ENCODE measurements around the gene CNIH1.

DNA sequence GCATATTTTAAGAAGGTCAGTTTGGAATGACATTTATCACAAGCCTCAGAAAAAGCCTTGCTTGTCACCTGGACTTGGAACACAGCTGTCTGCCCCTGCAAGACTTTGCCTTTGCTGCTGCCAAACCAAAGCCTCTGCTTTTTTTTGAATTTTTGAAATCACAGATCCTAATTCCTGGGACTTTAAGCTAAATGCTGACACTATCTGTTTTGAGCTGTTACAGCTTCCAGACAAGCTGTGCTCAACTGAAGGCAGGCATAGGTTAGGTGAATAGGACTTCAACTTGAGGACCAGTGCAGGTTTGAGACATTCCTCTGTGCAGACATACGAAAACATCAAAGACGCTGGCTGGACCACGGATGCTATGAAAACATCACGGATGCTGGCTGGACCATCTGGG lies 55.6 kb downstream of the CNIH1 start:
- TF ChIP-seq FOSL1 (IDR thresholded peaks at IDR 0.05; ENCODE audit: low read depth) (no peak), EZH2 (IDR thresholded peaks at IDR 0.05) (no peak), POLR2A (IDR thresholded peaks at IDR 0.05; ENCODE audit: borderline replicate concordance, extremely low read depth, insufficient read depth, insufficient read length) (no peak), ELF1 (IDR thresholded peaks at IDR 0.05; ENCODE audit: borderline replicate concordance, low read depth) (no peak)
- TF ChIP-seq, protein P1, sequence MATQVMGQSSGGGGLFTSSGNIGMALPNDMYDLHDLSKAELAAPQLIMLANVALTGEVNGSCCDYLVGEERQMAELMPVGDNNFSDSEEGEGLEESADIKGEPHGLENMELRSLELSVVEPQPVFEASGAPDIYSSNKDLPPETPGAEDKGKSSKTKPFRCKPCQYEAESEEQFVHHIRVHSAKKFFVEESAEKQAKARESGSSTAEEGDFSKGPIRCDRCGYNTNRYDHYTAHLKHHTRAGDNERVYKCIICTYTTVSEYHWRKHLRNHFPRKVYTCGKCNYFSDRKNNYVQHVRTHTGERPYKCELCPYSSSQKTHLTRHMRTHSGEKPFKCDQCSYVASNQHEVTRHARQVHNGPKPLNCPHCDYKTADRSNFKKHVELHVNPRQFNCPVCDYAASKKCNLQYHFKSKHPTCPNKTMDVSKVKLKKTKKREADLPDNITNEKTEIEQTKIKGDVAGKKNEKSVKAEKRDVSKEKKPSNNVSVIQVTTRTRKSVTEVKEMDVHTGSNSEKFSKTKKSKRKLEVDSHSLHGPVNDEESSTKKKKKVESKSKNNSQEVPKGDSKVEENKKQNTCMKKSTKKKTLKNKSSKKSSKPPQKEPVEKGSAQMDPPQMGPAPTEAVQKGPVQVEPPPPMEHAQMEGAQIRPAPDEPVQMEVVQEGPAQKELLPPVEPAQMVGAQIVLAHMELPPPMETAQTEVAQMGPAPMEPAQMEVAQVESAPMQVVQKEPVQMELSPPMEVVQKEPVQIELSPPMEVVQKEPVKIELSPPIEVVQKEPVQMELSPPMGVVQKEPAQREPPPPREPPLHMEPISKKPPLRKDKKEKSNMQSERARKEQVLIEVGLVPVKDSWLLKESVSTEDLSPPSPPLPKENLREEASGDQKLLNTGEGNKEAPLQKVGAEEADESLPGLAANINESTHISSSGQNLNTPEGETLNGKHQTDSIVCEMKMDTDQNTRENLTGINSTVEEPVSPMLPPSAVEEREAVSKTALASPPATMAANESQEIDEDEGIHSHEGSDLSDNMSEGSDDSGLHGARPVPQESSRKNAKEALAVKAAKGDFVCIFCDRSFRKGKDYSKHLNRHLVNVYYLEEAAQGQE (IDR thresholded peaks at IDR 0.05; ENCODE audit: low read depth), result no peak
- TF ChIP-seq, protein P2, sequence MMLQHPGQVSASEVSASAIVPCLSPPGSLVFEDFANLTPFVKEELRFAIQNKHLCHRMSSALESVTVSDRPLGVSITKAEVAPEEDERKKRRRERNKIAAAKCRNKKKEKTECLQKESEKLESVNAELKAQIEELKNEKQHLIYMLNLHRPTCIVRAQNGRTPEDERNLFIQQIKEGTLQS (IDR thresholded peaks at IDR 0.05), result no peak
- TF ChIP-seq, protein P3, sequence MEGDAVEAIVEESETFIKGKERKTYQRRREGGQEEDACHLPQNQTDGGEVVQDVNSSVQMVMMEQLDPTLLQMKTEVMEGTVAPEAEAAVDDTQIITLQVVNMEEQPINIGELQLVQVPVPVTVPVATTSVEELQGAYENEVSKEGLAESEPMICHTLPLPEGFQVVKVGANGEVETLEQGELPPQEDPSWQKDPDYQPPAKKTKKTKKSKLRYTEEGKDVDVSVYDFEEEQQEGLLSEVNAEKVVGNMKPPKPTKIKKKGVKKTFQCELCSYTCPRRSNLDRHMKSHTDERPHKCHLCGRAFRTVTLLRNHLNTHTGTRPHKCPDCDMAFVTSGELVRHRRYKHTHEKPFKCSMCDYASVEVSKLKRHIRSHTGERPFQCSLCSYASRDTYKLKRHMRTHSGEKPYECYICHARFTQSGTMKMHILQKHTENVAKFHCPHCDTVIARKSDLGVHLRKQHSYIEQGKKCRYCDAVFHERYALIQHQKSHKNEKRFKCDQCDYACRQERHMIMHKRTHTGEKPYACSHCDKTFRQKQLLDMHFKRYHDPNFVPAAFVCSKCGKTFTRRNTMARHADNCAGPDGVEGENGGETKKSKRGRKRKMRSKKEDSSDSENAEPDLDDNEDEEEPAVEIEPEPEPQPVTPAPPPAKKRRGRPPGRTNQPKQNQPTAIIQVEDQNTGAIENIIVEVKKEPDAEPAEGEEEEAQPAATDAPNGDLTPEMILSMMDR (IDR thresholded peaks at IDR 0.05 in 2 of 3, conservative IDR thresholded peaks at IDR 0.05 in 1 of 3; ENCODE audit: borderline replicate concordance in 1 of 3, insufficient read depth in 1 of 3, low read depth in 2 of 3, low read length in 2 of 3), result no peak
